NCI-H2171 (cell line): Measurements from ENCODE around the gene CRPPA.
"Not testable (repeated sequence)": the region's sequence is repeated elsewhere in the genome, so short reads cannot be mapped to it uniquely, and the experiment has no call there.

ENCODE experiments used
- DNase-seq: peaks from one replicate; lab custom pipeline; 2025; lab: John Stamatoyannopoulos, UW

Gene CRPPA

GRCh38 chr7:16421333-16422102, at the start of gene CRPPA:
TSS of gene CRPPA (minus strand) at chr7:16421538. CDS start at chr7:16421322, 216 bp downstream.
- peak; percentile 24 for DNase-seq

GRCh38 chr7:16465469-16466361, 44.4 kb upstream of the CRPPA start, which contains the start of gene SOSTDC1:
TSS of gene SOSTDC1 (minus strand) at chr7:16465738. CDS start at chr7:16465668, 70 bp downstream.
- DNase-seq: no peak

DNA sequence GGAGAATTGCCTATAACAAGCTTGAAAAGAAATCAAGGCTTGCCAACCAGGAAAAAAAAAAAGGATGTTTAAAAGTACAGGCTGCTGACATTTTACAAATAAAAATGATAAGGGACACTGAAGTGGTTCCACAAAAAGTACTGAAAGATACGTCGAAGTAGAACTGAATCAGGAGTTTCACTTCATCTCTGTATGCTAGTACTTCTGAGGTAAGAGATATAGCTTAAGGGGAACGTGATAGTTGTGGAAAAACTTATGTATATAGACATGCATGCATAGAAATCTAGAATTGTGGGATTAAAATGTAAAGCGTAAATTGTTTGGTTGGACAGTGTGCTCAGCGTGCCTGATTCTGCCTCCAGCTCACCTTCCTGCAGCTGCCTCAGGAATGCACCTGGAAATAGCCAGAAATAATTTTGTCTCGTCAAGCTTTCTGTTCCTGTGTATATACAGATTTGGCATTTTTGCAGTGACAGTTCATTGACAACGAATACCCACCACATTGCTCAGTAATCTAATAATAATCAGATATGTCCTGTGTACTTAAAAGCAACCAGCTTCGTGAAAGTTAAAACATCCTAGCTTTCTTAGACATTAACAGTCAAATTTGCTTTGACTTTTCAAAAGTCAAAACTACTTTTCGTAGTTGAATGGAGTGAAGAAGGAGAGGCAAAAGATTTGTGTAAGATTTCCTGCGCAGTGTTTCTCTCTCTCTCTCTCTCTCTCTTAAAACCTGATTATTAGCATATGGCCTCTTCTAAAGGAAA, 42.8 kb upstream of the CRPPA start:
- DNase-seq: no peak

GRCh38 chr7:16463520-16463919, 42.2 kb upstream of the CRPPA start:
- DNase-seq: no peak

DNA sequence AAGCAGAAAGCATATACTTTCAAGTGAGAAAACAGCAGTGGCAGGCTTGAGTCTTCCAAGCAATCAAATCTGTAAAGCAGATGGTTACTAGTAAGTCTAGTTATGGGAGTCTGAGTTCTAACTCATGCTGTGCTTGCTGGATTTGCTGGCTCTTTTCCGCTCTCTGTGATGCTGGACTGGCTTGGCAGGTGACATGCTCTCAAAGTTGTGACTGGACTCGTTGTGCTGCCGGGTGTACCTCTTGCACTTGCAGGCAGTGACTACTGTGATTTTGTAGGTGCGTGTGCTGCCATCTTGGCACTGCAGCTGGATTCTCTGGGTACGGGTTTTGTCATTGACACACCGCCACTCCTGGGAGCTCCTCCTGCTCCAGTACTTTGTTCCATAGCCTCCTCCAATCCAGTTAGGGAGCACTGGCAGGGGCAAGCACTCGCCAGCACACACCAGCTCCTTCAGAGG, 41.1 kb upstream of the CRPPA start:
- no peak for DNase-seq

DNA sequence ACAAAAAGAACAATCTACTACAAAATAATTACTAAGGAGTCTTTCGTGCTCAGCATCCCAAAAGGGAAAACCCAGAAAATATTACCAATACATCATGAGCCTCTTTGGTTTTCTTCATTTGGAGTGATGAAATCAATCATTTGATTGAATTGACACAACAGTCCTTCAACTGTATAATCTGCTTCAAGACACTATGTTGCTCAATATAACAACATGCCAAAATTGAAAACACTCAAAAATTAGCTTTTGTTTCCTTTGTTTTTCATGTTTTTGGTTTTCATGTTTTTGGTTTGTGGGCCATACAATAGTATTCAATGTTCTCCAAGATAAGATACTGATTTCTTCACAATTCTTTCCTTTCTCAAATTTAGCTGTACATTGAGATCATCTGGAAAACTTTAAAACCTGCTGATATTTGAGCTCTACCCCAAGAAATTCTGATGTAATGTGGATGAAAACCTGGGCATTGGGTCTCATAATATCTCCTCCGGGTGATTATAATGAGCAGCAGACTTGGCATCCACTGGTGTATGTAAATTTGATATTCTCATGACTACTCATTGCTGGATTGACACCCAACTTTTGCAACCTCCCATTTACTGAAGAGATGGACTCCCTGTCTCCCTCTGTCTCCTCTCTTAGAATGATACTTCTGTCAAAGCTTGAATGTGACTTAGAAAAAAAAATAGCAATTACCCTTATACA, 39.6 kb upstream of the CRPPA start:
- DNase-seq: no peak

GRCh38 chr7:16456303-16456702, 35.0 kb upstream of the CRPPA start:
- DNase-seq: not testable (repeated sequence)

DNA sequence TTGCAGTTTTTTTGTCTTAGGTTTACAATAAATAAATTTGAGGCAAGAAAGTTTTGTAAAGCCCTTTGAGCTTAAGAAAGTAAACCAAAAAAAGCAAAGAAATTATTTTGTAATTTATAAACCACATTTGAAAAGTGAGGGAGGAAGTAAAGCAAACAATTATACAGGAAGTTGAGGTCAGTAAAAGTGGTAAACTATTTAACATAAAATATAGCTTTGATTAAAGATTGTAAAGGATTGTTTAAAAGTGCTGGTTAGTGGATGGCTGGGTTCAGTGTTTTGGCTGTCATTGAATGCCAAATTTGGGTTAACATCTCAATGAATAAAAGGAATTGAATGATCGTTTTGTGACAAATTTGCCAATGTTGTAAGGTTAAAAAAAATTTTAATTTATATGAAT, 34.3 kb upstream of the CRPPA start:
- DNase-seq: no peak

GRCh38 chr7:16450366-16450765, 29.0 kb upstream of the CRPPA start:
- DNase-seq: no peak

DNA sequence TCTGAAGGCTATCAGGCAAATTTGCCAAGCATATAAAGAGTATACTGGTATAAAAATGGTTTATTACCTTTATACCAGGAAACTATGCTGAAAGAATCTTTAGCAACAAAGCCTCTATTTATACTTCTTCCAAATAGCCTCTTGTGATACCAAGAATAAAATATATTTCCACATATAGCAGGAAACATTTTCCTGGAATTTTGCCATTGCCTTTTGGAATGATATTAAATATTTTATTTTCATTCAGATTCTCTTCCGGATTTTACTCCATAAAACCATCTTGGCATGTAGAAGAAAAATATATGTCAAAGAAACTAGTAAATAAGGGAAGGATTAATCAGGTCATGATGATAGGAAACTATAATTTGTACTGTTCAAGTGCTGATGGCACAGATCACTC, 26.5 kb upstream of the CRPPA start:
- DNase-seq: no peak

DNA sequence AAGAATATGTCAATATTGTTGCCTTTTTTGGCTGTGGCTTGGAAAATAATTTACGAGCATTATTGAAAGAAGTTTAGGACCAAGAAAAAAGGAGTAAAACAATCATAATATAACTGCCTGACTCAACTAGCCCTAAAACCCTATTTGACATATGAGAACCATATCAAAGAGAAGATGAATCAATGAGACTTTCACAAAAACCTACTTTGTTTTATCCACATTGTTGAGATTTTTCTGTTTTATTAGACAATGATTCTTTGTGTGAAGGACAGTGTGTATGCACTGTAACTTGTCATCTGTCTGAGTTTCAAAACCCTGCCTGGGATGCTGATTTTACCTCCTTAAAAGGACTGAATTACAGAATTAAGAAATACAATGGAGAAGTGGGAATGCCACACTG, 25.2 kb upstream of the CRPPA start:
- no peak for DNase-seq

- not testable (repeated sequence) for DNase-seq
These were observed 22.5 kb upstream of the CRPPA start for GRCh38 chr7:16443871-16444270.

GRCh38 chr7:16438988-16439387, 17.6 kb upstream of the CRPPA start:
- DNase-seq: no peak

- no peak for DNase-seq
These were observed 15.0 kb upstream of the CRPPA start for GRCh38 chr7:16436306-16436705.

DNA sequence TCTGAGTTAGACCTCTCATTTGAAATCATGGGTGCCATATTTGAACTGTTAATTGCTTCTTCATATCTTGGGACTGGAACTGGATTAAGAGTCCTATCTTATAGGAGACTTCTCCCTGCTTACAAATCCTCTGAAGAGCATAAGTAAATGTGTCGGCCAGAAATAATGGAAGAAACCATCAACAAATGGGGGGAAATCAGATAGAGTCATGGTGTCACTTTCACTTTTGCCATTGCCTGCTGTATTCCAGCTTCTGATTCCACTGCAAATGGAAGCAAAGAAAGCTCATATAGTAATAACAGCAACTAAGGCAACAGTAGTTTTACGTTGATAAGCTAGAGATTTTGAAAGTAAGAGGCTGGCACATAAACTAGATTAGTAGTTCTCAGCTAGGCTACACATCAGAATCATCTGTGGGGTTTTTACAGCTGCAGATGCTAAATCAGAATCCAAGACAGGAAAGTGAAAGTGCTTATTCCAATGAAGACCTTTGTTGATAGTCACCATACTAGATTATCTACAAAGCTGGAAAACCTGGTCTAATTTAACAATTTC, 12.3 kb upstream of the CRPPA start:
- DNase-seq: no peak

- DNase-seq: no peak
These were observed 11.0 kb upstream of the CRPPA start for GRCh38 chr7:16432425-16432731.

- no peak for DNase-seq
These were observed 10.5 kb upstream of the CRPPA start for GRCh38 chr7:16431646-16432424.

- DNase-seq: no peak
These were observed 8.8 kb upstream of the CRPPA start for GRCh38 chr7:16430133-16430532.

DNA sequence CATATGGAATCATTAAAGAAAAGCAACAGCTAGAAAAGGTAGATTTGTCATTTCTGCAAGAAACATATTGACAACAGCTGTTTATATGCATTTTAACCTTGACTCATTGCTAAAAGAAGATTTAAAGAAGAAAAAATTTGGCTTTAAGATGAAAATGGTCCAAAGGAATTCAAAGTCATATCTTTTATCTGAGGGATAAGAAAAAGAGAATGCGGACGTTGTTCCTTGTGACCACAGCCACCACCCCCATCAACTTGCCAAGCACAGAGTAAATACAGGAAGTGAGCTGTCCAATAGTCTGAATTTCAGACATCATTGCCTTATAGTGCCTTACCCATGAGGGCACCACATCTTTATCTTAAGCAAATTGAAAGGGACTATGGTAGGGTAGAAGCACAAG, 7.3 kb upstream of the CRPPA start:
- no peak for DNase-seq

- DNase-seq: no peak
These were observed 6.8 kb upstream of the CRPPA start for GRCh38 chr7:16428182-16428581.

DNA sequence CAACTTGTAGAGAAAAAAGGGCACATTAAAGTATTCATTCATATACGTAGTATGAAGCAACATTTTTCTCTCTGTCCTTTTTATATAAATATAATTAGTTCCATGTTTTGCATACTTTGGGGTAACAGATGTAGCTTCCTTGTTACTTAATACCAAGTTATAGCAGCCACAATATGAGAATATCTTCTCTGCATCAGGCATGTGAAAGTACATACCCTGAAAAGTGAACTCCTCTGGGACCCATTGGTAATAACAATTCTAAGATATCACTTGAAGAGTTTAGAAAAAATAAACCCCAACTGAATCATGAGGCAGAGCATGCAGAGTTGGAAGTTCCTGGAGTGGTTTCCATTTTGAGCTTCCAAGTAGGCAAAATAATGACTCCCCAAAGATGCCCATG, 2.4 kb upstream of the CRPPA start:
- DNase-seq: no peak
